Right atrium auricular region (tissue), 2 donors: Measurements from ENCODE around the gene RCOR2. TPM values are rescaled to one million over a fixed set of nuclear protein-coding genes. Genes with fewer than 3 reads are reported as not detected.
"Not testable (repeated sequence)": the region's sequence is repeated elsewhere in the genome, so short reads cannot be mapped to it uniquely, and the experiment has no call there.

Experiments
- DNase-seq: peaks from one replicate; pipeline ENCODE4 v3.0.0-alpha.2; 2019; ENCODE audit warnings: low spot score
- H3K27ac ChIP-seq, 2 donors: fragments of 200-600 bp; sonication (generic); 1 replicate in 1 of 2; 2 replicates in 1 of 2; pipeline ENCODE4 v1.5.1; 2016 to 2019
- H3K27me3 ChIP-seq, 2 donors: fragments of 200-600 bp; sonication (generic); one replicate each; pipeline versions ENCODE4 v1.5.1 to v1.6.0; 2017 to 2019
- H3K36me3 ChIP-seq: fragments of 200-600 bp; sonication (generic); one replicate; pipeline ENCODE4 v1.5.1; 2016
- H3K4me1 ChIP-seq, 2 donors: fragments of 200-600 bp; sonication (generic); one replicate each; pipeline versions ENCODE4 v1.5.1 to v1.6.0; 2017 to 2019
- H3K4me3 ChIP-seq, 2 donors: fragments of 200-600 bp; sonication (generic); 1 replicate in 1 of 2; 2 replicates in 1 of 2; pipeline ENCODE4 v1.5.1; 2017 to 2019; ENCODE audit warnings: mild to moderate bottlenecking in 1 of 2, moderate library complexity in 1 of 2
- H3K9me3 ChIP-seq, 2 donors: fragments of 200-600 bp; sonication (generic); one replicate each; pipeline ENCODE4 v1.5.1; 2019
- total RNA-seq, 2 donors: library from RNA; depleted of rRNA; stranded (reverse); fragments of >200 nt; gene quantifications; one replicate each; pipeline ENCODE4 v1.1.0, GENCODE V29; 2016
- TF ChIP-seq, protein P1 (sequence below), 2 donors: fragments of 200-600 bp; sonication (generic); IDR thresholded peaks; one replicate each; pipeline ENCODE4 v1.5.1; 2019; ENCODE audit warnings: antibody characterized with exemption in 2 of 2

RCOR2 gene
- 1 to 10 TPM in 1 of 2 donors, under 1 TPM in 1; 0.90 to 1.7 TPM for total RNA-seq

DNA sequence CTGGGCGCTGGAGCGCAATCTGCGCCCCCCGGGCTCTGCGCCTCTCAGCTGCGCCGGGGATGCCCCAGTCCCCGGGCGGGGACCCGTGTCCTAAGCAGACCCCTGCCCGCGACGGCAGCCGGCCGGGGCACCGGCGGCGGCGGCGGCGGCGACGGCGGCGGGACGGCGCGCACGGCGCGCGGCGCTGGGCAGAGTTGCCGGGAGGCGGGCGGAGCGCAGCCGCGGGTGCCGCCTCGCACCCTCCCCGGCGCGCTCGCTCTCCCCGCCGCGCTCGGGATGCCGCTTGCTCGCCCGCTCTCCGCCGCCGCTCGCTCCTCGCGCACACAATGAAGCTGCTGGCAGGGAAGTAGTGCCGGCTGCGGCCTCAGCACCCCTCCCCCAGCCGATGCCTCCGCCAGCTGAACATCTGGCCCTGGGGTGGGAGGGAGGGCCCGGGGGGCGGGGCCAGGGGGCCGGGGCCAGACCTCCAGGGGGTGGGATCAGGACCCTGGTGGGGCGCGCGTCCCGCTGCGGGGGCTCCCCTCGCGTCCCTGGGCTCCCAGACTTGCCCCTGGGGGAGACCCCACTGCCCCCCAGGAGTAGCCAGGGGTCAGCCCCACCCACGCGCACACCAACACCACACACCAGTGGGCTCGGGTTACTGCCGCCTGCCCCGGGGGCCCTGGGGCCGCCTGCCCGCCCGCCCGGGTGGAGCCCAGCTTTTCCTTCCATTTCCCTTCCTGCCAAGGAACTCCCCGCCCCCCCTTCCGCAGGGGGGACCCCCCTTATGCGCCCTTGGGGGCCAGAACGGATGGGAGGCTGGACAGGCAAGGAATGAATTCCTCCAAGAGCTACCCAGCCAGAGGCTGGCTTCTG is at the start of gene RCOR2:
RCOR2 (minus strand) TSS at position 328 of the 855 bp plus-strand sequence. CDS start 708 bp downstream, outside the sequence.
- Histone ChIP-seq H3K27me3 (no peaks in the 10 kb centered on the region), H3K27ac (peak within 1 kb of the TSS; percentile 91 to 95), H3K9me3 (no peaks in the 10 kb centered on the region), H3K4me1 (peaks cover 0 to 57% of the 10 kb centered on the region in 2 donors), H3K4me3 (peak within 1 kb of the TSS; percentile 40 to 58), H3K36me3 (no peaks in the 10 kb centered on the region)
- TF ChIP-seq, protein P1, sequence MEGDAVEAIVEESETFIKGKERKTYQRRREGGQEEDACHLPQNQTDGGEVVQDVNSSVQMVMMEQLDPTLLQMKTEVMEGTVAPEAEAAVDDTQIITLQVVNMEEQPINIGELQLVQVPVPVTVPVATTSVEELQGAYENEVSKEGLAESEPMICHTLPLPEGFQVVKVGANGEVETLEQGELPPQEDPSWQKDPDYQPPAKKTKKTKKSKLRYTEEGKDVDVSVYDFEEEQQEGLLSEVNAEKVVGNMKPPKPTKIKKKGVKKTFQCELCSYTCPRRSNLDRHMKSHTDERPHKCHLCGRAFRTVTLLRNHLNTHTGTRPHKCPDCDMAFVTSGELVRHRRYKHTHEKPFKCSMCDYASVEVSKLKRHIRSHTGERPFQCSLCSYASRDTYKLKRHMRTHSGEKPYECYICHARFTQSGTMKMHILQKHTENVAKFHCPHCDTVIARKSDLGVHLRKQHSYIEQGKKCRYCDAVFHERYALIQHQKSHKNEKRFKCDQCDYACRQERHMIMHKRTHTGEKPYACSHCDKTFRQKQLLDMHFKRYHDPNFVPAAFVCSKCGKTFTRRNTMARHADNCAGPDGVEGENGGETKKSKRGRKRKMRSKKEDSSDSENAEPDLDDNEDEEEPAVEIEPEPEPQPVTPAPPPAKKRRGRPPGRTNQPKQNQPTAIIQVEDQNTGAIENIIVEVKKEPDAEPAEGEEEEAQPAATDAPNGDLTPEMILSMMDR (IDR thresholded peaks at IDR 0.05) = no peak
- peak; percentile 73 for DNase-seq

DNA sequence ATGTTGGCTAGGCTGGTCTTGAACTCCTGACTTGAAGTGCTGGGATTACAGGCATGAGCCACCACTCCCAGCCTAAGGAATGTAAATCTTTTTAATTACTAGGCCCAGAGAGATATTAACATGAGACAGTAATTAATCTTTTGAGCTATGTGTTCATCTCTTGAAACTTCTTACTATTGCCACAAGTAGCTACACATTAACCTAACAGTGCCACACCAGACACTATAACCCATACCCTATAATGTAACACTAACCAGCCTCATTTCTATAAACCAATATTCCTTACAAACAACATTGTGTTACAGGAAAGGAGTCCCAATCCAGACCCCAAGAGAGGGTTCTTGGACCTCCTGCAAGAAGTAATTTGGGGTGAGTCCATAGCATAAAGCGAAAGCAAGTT is 49.5 kb upstream of the RCOR2 start:
- TF ChIP-seq, protein P1 (IDR thresholded peaks at IDR 0.05) = no peak
- Histone ChIP-seq H3K27ac (no peak overlapping the region), H3K4me1 (no peaks in the 10 kb centered on the region), H3K4me3 (no peak overlapping the region), H3K9me3 (no peaks in the 10 kb centered on the region), H3K36me3 (no peaks in the 10 kb centered on the region), H3K27me3 (no peaks in the 10 kb centered on the region)
- no peak for DNase-seq

DNA sequence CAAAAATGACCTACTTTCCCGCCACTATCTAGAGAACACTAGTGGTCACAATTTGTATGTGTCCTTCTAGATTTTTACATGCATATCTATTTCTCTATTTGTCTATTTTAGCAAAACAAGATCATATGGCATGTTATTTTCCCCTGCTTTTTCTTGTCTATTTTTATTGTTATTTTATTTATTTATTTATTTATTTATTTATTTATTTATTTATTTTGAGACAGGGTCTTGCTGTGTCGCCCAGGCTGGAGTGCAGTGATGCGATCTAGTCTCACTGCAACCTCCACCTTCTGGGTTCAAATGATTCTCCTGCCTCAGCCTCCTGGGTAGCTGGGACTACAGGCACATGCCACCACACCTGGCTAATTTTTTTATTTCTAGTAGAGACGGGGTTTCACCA is 46.9 kb upstream of the RCOR2 start:
- not testable (repeated sequence) for H3K27me3 ChIP-seq, DNase-seq, H3K4me3 ChIP-seq, H3K4me1 ChIP-seq, H3K27ac ChIP-seq, H3K9me3 ChIP-seq, H3K36me3 ChIP-seq

DNA sequence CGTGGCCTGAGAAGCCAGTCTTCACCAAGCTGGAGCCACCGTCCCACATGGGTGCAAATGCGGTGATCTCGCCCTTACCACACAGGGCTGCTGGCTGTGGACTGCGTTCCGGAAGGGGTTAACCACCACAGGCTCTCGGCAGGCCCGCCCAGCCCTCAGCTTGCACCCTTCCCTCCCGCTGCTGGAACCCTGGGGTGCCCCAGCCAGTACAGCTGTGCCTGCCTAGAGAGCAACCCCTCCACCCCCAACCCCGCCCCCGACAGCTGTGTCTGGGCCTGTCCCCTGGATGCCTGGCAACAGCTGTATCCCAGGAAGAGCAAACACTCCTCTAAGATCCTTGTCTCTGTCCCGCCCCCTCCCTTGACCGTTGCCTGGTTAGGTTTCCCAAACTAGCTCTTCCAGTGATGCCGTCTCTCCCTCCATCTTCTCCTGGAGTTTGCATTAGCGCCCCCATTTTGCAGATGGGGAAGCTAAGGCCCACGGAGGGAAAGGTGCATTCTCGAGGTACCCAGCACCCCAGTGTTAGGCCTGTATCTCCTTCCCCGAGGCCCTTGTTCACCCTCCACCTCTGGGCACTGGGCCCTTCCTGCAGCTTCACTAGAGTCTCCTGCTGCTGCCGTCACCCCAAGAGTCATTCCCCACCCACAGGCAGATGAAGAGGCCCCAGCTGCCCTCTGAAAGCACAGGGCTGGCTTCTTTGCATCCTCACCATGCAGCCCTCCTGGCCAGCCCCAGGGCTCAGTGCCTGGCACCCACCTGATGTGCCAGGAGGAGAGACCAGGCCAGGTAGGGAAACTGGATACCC is 44.8 kb upstream of the RCOR2 start:
- TF ChIP-seq, protein P1 (IDR thresholded peaks at IDR 0.05) = no peak
- H3K27ac ChIP-seq = no peak overlapping the region
- H3K4me1 ChIP-seq = no peaks in the 10 kb centered on the region
- H3K27me3 ChIP-seq = no peaks in the 10 kb centered on the region
- no peaks in the 10 kb centered on the region for H3K36me3 ChIP-seq
- no peak overlapping the region for H3K4me3 ChIP-seq
- no peak for DNase-seq
- no peaks in the 10 kb centered on the region for H3K9me3 ChIP-seq

DNA sequence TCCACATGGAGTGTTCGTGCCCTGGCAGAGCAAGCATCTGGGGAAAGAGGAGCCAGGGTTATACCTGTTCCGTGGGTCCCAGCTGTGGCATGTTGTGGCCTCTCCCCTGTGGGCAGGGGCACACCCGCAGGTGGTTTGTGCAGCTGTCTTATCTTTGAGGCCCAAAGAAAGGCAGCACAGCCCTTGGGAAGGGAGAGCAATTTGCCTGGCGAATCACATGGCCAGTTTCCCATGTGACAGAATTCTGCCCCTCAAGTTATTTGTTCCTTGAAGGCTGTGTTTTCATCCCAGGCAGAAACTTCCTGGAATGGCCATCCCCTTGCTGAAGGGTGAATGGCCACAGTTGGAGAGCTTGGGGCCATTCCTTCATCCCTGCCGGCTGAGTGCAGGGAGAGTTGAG is 41.0 kb upstream of the RCOR2 start:
- TF ChIP-seq, protein P1 (IDR thresholded peaks at IDR 0.05) = no peak
- Histone ChIP-seq H3K4me3 (no peak overlapping the region), H3K27me3 (no peaks in the 10 kb centered on the region), H3K4me1 (no peaks in the 10 kb centered on the region), H3K36me3 (peaks cover 35% of the 10 kb centered on the region), H3K9me3 (no peaks in the 10 kb centered on the region), H3K27ac (no peak overlapping the region)
- DNase-seq = no peak

DNA sequence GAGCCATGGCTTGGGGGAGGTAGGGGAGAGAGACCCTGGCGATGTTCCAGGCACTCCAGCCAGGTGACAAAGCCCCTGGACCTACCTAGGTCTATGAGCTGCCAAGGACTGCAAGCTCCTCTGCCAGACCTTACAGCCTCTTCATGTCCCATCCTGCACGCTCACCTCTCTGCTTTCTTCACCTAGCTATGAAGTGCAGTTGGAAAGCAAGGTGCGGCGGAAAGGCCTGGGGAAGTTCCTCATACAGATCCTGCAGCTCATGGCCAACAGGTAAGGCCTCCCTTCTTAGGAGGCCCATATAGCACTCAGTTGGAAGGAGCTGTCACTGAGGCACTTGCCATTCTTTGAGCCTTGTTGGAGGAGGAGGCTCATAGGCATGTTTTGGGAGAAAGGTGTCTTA is 35.6 kb upstream of the RCOR2 start:
- Histone ChIP-seq H3K4me3 (no peak overlapping the region), H3K27me3 (no peaks in the 10 kb centered on the region), H3K4me1 (no peaks in the 10 kb centered on the region), H3K27ac (no peak overlapping the region), H3K9me3 (no peaks in the 10 kb centered on the region), H3K36me3 (peaks cover 64% of the 10 kb centered on the region)
- DNase-seq = no peak
- TF ChIP-seq, protein P1 (IDR thresholded peaks at IDR 0.05) = no peak
